Left lung (tissue), 10 donors: Measurements from ENCODE around the gene CCDC127. TPM values are rescaled to one million over a fixed set of nuclear protein-coding genes. Genes with fewer than 3 reads are reported as not detected.
"Not testable (repeated sequence)": the region's sequence is repeated elsewhere in the genome, so short reads cannot be mapped to it uniquely, and the experiment has no call there.

ENCODE experiments used
- ATAC-seq: fragments of 200-7000 bp; cut with Tn5 transposase; one replicate; pipeline ENCODE4 v1.9.1; 2020; ENCODE audit warnings: moderate library complexity
- DNase-seq, 4 donors: peaks; one replicate each; pipeline ENCODE4 v3.0.0-alpha.2; 2013 to 2020
- H3K27ac ChIP-seq, 2 donors: fragments of 200-600 bp; sonication (generic) in 1 of 2; one replicate each; pipeline versions ENCODE4 v1.5.0 to v1.8.0; 2020 to 2021
- H3K27me3 ChIP-seq, 2 donors: fragments of 200-600 bp; sonication (generic) in 1 of 2; one replicate each; pipeline versions ENCODE4 v1.5.0 to v1.8.0; 2020 to 2021
- H3K36me3 ChIP-seq, 2 donors: fragments of 200-600 bp; sonication (generic) in 1 of 2; one replicate each; pipeline versions ENCODE4 v1.5.0 to v1.8.0; 2020 to 2021
- H3K4me1 ChIP-seq, 2 donors: fragments of 200-600 bp; one replicate each; pipeline ENCODE4 v1.8.0; 2021
- H3K4me3 ChIP-seq, 2 donors: fragments of 200-600 bp; sonication (generic) in 1 of 2; one replicate each; pipeline versions ENCODE4 v1.5.0 to v1.8.0; 2020 to 2021; ENCODE audit warnings: mild to moderate bottlenecking in 1 of 2
- H3K9me3 ChIP-seq, 2 donors: fragments of 200-600 bp; sonication (generic) in 1 of 2; one replicate each; pipeline versions ENCODE4 v1.5.0 to v1.8.0; 2020 to 2021
- intact Hi-C, 2 donors: fragments of 100-400 bp; cut with DNase I; formaldehyde crosslinking; loops; one replicate each; pipeline versions ENCODE4 v1.11.2 to v1.14.2; 2022
- polyA plus RNA-seq, 6 donors: library from polyadenylated mRNA; unstranded; fragments of 120-200 nt; gene quantifications; one replicate each; pipeline ENCODE4 v1.2.1, GENCODE V29; 2013; ENCODE audit not compliant: insufficient read length in 6 of 6
- total RNA-seq, 2 donors: library from RNA; stranded (reverse); fragmentation: NEBNext Ultra II Directional; extraction: Animal tissue kit (Norgen Biotek cat#: 25700); gene quantifications; one replicate each; pipeline ENCODE4 v1.2.1, GENCODE V29; 2021
- TF ChIP-seq, protein P1 (sequence below), 2 donors: fragments of 200-600 bp; sonication (generic) in 1 of 2; IDR thresholded peaks; one replicate each; pipeline versions ENCODE4 v1.5.0 to v1.8.0; 2021; ENCODE audit warnings: antibody characterized with exemption in 2 of 2
- donor health status: DM: no; HTN: yes; CAD: no.
- donor health status: DM: no; HTN: no; CAD: no.

CCDC127 gene
- total and polyA plus RNA-seq, 8 donors = 5.2 to 17.0 (median 13.3) TPM

DNA sequence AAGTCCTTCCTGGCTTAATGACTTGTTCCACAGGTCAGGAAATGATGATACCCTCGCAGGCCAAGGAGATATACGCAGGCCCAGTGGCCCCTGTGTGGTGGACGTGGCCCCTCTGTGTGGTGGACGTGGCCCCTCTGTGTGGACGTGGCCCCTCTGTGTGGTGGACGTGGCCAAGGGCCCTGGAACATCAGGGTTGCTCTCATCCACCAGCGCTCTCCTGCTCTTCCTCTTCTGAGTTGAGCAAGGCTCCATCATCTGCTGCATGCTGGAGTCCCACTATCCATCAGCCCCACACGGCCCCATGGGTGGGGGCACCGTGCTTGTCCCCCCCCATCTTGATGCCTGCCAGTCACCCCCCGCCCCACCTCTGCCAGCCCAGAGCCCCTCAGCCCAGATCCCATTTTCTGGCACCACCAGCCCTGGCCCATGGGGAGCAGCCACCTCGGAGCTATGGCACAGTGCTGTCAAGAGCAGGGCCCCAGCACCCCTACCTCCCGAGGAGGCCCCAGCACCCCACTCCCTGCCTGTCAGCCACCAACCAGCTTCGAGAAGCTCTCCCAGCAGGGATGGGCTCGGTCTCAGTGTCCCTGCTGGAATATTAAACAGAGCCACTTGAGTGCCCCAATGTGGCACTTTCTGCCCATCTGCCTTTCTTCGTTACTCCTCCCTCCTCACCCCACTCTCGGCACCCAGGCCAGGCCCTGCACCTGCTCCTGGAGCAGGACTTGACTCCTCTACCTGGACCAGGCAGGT is 18.6 kb downstream of the CCDC127 start:
- intact Hi-C loops = no loop called here
- TF ChIP-seq, protein P1, sequence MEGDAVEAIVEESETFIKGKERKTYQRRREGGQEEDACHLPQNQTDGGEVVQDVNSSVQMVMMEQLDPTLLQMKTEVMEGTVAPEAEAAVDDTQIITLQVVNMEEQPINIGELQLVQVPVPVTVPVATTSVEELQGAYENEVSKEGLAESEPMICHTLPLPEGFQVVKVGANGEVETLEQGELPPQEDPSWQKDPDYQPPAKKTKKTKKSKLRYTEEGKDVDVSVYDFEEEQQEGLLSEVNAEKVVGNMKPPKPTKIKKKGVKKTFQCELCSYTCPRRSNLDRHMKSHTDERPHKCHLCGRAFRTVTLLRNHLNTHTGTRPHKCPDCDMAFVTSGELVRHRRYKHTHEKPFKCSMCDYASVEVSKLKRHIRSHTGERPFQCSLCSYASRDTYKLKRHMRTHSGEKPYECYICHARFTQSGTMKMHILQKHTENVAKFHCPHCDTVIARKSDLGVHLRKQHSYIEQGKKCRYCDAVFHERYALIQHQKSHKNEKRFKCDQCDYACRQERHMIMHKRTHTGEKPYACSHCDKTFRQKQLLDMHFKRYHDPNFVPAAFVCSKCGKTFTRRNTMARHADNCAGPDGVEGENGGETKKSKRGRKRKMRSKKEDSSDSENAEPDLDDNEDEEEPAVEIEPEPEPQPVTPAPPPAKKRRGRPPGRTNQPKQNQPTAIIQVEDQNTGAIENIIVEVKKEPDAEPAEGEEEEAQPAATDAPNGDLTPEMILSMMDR (IDR thresholded peaks at IDR 0.05) = no peak
- peaks cover 0 to 18% of the 10 kb centered on the region in 2 donors for H3K36me3 ChIP-seq
- H3K4me1 ChIP-seq = no peaks in the 10 kb centered on the region
- ATAC-seq = no peak
- no peak overlapping the region for H3K27ac ChIP-seq
- no peaks in the 10 kb centered on the region for H3K27me3 ChIP-seq
- H3K4me3 ChIP-seq = no peak overlapping the region
- H3K9me3 ChIP-seq = no peaks in the 10 kb centered on the region
- DNase-seq = no peak

DNA sequence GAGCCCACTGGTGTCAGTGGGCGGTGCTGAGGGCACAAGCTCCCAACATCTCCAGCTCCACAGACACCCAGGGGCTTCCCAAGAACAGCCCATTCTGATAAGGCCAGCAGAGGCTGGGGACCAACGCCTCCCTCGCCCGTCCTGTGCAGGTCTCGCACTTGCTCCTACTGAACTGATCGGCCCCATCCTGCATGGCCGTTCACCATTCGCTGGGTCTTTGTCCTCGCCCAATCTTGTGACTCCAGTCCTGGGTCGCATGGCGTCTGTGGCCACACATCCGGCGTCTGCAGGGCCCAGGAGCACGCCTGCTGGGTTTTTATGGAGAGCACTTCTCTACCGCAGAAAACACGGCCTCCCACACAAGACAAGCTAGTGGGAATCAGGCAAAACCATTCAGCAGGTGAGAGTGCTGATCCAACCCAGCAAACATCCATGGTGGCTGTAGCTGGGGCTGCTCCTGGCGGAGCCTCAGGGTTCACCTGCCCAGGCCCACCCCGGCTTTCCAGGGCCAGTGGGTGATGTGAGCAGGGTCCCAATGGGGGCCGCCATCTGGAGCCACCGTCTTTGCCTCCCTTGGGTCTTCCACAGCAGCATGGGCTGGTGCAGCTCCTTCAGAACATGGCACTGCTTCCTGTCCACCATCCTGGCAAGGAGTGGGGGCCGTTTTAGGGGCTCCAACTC is 19.3 kb downstream of the CCDC127 start:
- intact Hi-C loops = no loop called here
- Histone ChIP-seq H3K27me3 (no peaks in the 10 kb centered on the region), H3K4me3 (no peak overlapping the region), H3K9me3 (no peaks in the 10 kb centered on the region), H3K36me3 (peaks cover 0 to 10% of the 10 kb centered on the region in 2 donors), H3K4me1 (no peaks in the 10 kb centered on the region), H3K27ac (no peak overlapping the region)
- TF ChIP-seq, protein P1 (IDR thresholded peaks at IDR 0.05) = no peak
- no peak for DNase-seq
- no peak for ATAC-seq

DNA sequence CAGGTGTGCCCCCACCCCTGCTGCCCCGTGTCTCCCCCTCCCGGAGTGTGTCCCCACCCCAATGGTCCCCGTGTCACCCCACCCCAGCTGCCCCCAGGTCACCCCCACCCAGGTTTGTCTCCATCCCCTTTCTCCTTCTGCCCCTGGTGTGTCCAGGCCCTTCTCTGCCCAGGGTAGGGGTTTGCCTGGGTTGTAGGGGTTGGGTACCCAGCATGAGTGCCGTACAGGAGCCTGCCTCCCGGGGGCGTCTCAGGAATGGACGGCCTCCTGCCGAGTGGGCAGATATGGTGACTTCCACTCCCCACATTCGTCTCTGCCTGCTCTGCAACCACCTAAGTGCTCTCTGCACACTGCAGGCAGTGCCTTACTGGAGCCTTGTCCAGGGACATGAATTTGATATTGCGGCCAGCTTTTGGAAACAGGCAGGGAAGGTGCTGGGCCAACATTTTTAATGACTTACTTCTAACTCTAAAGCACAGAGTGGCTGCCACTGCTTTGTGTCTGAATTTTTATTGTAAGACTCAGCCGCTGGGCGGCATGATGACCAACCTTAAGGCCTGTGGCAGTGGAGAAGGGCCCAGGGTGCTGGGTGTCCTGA is 20.0 kb downstream of the CCDC127 start:
- intact Hi-C loops = no loop called here
- Histone ChIP-seq H3K27me3 (no peaks in the 10 kb centered on the region), H3K27ac (no peak overlapping the region), H3K9me3 (no peaks in the 10 kb centered on the region), H3K4me3 (no peak overlapping the region), H3K4me1 (no peaks in the 10 kb centered on the region), H3K36me3 (peaks cover 0 to 4% of the 10 kb centered on the region in 2 donors)
- DNase-seq = no peak
- TF ChIP-seq, protein P1 (IDR thresholded peaks at IDR 0.05) = no peak
- ATAC-seq = no peak

DNA sequence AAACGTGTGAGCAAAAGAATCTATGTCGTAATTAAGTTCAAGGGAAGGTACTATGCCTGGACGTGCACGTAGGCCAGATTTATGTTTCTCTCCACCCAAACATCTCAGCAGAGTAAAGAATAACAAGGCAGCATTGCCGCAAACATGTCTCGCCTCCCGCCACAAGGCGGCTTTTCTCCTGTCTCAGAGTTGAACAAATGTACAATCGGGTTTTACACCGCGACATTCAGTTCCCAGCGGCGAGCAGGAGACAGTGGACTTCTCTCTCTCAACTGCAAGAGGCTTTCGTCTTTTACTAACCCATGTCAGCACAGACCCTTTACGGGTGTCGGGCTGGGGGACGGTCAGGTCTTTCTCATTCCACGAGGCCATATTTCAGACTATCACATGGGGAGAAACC is 20.9 kb downstream of the CCDC127 start:
- H3K36me3 ChIP-seq, H3K4me3 ChIP-seq, intact Hi-C loops, DNase-seq, H3K9me3 ChIP-seq, H3K4me1 ChIP-seq, ATAC-seq, H3K27ac ChIP-seq, H3K27me3 ChIP-seq: not testable (repeated sequence)

DNA sequence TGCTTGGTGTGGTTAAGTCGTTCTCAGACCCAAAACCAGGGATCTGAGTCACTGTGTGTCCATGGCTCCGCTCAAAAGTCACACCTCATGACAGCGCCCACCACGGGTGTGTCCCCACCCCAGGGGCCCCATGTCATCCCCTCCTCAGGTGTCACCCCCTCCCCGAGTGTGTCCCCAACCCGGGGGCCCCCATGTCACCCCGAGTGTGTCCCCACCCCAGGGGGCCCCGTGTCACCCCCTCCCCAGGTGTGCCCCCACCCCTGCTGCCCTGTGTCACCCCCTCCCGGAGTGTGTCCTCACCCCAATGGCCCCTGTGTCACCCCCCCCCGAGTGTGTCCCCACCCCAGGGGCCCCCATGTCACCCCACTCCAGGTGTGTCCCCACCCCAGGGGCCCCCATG is 21.6 kb downstream of the CCDC127 start:
- peaks cover 0 to 15% of the 10 kb centered on the region in 2 donors for H3K27me3 ChIP-seq
- H3K4me1 ChIP-seq = no peaks in the 10 kb centered on the region
- H3K27ac ChIP-seq = no peak overlapping the region
- H3K9me3 ChIP-seq = no peaks in the 10 kb centered on the region
- no peak overlapping the region for H3K4me3 ChIP-seq
- DNase-seq (no peak), ATAC-seq (no peak)
- intact Hi-C loops = no loop called here
- peaks cover 0 to 4% of the 10 kb centered on the region in 2 donors for H3K36me3 ChIP-seq
- TF ChIP-seq, protein P1 (IDR thresholded peaks at IDR 0.05) = no peak
